Smooth muscle cell of the brain vasculature (primary cell): ENCODE data around the gene ASCL1.

Source experiments
- DNase-seq: peaks from one replicate; pipeline ENCODE4 v3.0.0-alpha.2; 2012; ENCODE audit warnings: low read depth, low spot score

ASCL1 gene

GRCh38 chr12:102977945-102978706 is 20.7 kb downstream of the ASCL1 start:
- DNase-seq: no peak

DNA sequence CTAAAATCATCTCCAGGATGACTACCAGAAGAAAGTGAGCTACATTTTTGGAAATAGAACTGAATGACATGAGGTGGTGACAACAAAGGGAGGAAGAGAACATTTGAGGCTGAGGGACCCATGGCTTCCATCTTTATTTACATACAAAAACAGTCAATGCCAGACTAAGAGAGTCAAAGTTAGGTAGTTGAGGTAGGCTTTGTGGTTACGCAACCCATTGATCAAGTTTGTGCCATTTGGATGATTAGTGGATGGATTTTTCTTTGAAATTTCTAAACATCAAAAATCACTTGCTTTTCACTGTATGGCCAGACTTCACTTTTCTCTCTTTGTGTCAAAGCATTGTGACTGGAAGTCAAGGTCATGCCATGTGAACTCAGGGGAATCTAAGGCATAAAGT is 22.9 kb downstream of the ASCL1 start:
- no peak for DNase-seq

- DNase-seq: no peak
Observed at GRCh38 chr12:102990419-102990818, 32.9 kb downstream of the ASCL1 start.

DNA sequence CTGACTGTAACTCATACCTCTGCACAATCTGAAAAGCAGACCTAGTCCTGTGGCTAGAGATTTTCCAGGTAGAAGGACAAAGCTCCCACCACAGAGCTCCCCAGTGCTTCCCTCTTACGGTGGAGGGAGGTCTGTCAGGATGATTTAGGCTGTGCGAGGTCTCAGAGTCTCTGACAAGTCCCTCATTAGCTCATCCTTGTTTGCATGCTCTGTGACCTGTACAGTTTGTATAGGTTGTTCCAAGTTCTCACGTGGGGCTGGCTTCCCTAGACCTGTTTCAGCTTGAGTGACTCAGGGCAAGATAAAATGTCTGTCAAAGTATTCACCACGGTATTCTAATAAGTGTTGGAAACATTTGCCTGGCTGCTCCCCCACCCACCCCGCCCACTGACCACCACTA is 34.8 kb downstream of the ASCL1 start:
- DNase-seq: no peak

- DNase-seq: no peak
Observed at GRCh38 chr12:102992720-102993119, 35.2 kb downstream of the ASCL1 start.

DNA sequence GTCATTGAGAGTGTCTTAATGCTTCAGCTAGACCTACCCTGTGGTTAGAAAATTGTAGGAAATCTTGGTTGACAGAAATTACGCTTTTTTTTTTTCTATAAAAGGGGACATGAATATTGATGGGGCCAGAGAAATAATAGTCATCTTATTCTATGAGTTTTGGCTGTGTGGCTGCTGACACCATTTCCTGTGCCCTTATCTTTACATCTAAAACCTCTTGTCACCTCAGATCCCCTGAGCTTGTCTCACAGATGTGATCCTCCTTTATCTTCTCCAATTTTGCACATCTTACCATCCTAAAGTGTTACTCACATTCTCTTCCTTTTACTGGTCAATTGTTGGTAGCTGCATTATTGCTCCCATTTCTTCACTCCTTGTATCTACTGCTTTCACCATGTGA is 36.1 kb downstream of the ASCL1 start:
- DNase-seq: no peak

DNA sequence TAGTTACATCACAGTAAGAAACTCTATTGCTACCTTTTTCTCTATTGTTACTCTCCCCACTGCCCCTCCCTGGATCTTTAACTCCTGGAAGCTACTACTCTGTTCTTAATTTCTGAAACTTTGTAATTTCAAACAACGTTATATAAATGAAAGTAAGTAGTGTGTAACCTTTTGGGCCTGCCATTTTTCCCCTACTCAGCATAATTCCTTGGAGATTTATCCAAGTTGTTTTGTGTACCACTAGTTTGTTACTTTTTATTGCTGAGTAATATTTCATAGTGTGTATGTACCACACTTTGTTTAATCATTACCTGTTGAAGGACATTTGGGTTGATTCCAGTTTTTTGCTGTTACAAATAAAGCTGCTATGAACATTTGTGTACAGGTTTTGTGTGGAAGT is 37.9 kb downstream of the ASCL1 start:
- no peak for DNase-seq
